Measurements from ENCODE around the gene FRK.
"Not testable (repeated sequence)": the region's sequence is repeated elsewhere in the genome, so short reads cannot be mapped to it uniquely, and the experiment has no call there.

FRK gene

GRCh38 chr6:115945812-115946211 is 114.9 kb downstream of the FRK start:
- Histone ChIP-seq H3K9ac (ENCODE audit: low read depth, low read length) (no peak overlapping the region), H3K9me3 (ENCODE audit: control insufficient read depth, insufficient read depth, low read length) (no peaks in the 10 kb centered on the region), H3K4me3 (ENCODE audit: low read depth, low read length) (no peak overlapping the region), H3K27ac (ENCODE audit: low read depth, low read length) (no peak overlapping the region), H3K4me1 (ENCODE audit: control insufficient read depth, insufficient read depth, low read length) (no peaks in the 10 kb centered on the region), H3K36me3 (ENCODE audit: control insufficient read depth, insufficient read depth, low read length) (no peaks in the 10 kb centered on the region), H3K27me3 (ENCODE audit: control insufficient read depth, insufficient read depth, low read length) (no peaks in the 10 kb centered on the region)

DNA sequence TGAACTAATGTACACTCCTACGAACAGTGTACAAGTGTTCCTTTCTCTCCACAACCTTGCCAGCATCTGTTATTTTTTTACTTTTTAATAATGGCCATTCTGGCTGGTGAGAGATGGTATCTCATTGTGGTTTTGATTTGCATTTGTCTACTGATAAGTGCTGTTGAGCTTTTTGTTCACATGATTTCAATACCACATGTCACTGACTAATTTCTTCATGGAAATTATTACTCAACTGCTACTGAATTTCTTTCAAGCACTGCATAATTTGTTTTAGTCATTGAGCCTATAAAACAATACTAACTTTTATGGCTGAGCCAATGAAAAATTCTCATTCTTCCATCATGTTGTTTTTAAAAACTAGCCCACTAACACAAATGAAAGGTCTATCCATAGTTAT is 115.4 kb downstream of the FRK start:
- no peaks in the 10 kb centered on the region for H3K9me3 ChIP-seq (ENCODE audit: control insufficient read depth, insufficient read depth, low read length)
- no peak overlapping the region for H3K27ac ChIP-seq (ENCODE audit: low read depth, low read length)

DNA sequence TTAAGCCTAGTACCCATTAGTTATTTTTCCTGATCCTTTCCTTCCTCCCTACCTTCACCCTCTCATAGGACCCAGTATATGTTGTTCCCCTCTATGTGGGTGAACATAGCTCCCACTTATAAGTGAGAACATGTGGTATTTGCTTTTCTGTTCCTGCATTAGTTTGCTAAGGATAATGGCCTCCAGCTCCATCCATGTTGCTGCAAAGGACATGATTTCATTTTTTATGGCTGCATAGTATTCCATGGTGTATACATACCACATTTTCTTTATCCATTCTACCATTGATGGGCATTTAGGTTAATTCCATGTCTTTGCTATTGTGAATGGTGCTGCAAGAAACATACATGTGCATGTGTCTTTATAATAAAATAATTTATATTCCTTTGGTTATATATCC is 115.9 kb downstream of the FRK start:
- H3K4me1 ChIP-seq (ENCODE audit: control insufficient read depth, insufficient read depth, low read length); H3K9ac ChIP-seq (ENCODE audit: low read depth, low read length); H3K27ac ChIP-seq (ENCODE audit: low read depth, low read length); H3K9me3 ChIP-seq (ENCODE audit: control insufficient read depth, insufficient read depth, low read length); H3K36me3 ChIP-seq (ENCODE audit: control insufficient read depth, insufficient read depth, low read length); H3K27me3 ChIP-seq (ENCODE audit: control insufficient read depth, insufficient read depth, low read length); H3K4me3 ChIP-seq (ENCODE audit: low read depth, low read length): not testable (repeated sequence)

More for the DNA sequence above, 115.4 kb downstream of the FRK start:
- H3K4me3 ChIP-seq (ENCODE audit: low read depth, low read length), result no peak overlapping the region
- no peaks in the 10 kb centered on the region for H3K4me1 ChIP-seq (ENCODE audit: control insufficient read depth, insufficient read depth, low read length)
- H3K9ac ChIP-seq (ENCODE audit: low read depth, low read length), result no peak overlapping the region
- no peaks in the 10 kb centered on the region for H3K36me3 ChIP-seq (ENCODE audit: control insufficient read depth, insufficient read depth, low read length)
- no peaks in the 10 kb centered on the region for H3K27me3 ChIP-seq (ENCODE audit: control insufficient read depth, insufficient read depth, low read length)

DNA sequence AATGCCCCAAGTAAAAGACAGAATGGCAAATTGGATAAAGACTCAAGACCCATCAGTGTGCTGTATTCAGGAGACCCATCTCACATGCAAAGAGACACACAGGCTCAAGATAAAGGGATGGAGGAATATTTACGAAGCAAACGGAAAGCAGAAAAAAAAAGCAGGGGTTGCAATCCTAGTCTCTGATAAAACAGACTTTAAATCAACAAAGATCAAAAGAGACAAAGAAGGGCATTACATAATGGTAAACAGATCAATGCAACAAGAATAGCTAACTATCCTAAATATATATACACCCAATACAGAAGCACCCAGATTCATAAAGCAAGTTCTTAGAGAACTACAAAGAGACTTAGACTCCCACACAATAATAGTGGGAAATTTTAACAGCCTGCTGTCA is 123.2 kb downstream of the FRK start:
- H3K36me3 ChIP-seq (ENCODE audit: control insufficient read depth, insufficient read depth, low read length); H3K9ac ChIP-seq (ENCODE audit: low read depth, low read length); H3K9me3 ChIP-seq (ENCODE audit: control insufficient read depth, insufficient read depth, low read length); H3K27ac ChIP-seq (ENCODE audit: low read depth, low read length); H3K4me1 ChIP-seq (ENCODE audit: control insufficient read depth, insufficient read depth, low read length); H3K27me3 ChIP-seq (ENCODE audit: control insufficient read depth, insufficient read depth, low read length); H3K4me3 ChIP-seq (ENCODE audit: low read depth, low read length): not testable (repeated sequence)

GRCh38 chr6:115935361-115935760 is 125.3 kb downstream of the FRK start:
- Histone ChIP-seq H3K9me3 (ENCODE audit: control insufficient read depth, insufficient read depth, low read length) (no peaks in the 10 kb centered on the region), H3K9ac (ENCODE audit: low read depth, low read length) (no peak overlapping the region), H3K27me3 (ENCODE audit: control insufficient read depth, insufficient read depth, low read length) (no peaks in the 10 kb centered on the region), H3K27ac (ENCODE audit: low read depth, low read length) (no peak overlapping the region), H3K4me3 (ENCODE audit: low read depth, low read length) (no peak overlapping the region), H3K36me3 (ENCODE audit: control insufficient read depth, insufficient read depth, low read length) (no peaks in the 10 kb centered on the region), H3K4me1 (ENCODE audit: control insufficient read depth, insufficient read depth, low read length) (no peaks in the 10 kb centered on the region)

- Histone ChIP-seq H3K9me3 (ENCODE audit: control insufficient read depth, insufficient read depth, low read length) (no peaks in the 10 kb centered on the region), H3K4me3 (ENCODE audit: low read depth, low read length) (no peak overlapping the region), H3K27ac (ENCODE audit: low read depth, low read length) (no peak overlapping the region), H3K36me3 (ENCODE audit: control insufficient read depth, insufficient read depth, low read length) (no peaks in the 10 kb centered on the region), H3K4me1 (ENCODE audit: control insufficient read depth, insufficient read depth, low read length) (no peaks in the 10 kb centered on the region), H3K27me3 (ENCODE audit: control insufficient read depth, insufficient read depth, low read length) (no peaks in the 10 kb centered on the region), H3K9ac (ENCODE audit: low read depth, low read length) (no peak overlapping the region)
Observed at GRCh38 chr6:115934829-115935228, 125.9 kb downstream of the FRK start.

- Histone ChIP-seq H3K4me1 (ENCODE audit: control insufficient read depth, insufficient read depth, low read length) (no peaks in the 10 kb centered on the region), H3K9ac (ENCODE audit: low read depth, low read length) (no peak overlapping the region), H3K9me3 (ENCODE audit: control insufficient read depth, insufficient read depth, low read length) (no peaks in the 10 kb centered on the region), H3K36me3 (ENCODE audit: control insufficient read depth, insufficient read depth, low read length) (no peaks in the 10 kb centered on the region), H3K27me3 (ENCODE audit: control insufficient read depth, insufficient read depth, low read length) (no peaks in the 10 kb centered on the region), H3K4me3 (ENCODE audit: low read depth, low read length) (no peak overlapping the region), H3K27ac (ENCODE audit: low read depth, low read length) (no peak overlapping the region)
Observed at GRCh38 chr6:115934145-115934544, 126.5 kb downstream of the FRK start.

DNA sequence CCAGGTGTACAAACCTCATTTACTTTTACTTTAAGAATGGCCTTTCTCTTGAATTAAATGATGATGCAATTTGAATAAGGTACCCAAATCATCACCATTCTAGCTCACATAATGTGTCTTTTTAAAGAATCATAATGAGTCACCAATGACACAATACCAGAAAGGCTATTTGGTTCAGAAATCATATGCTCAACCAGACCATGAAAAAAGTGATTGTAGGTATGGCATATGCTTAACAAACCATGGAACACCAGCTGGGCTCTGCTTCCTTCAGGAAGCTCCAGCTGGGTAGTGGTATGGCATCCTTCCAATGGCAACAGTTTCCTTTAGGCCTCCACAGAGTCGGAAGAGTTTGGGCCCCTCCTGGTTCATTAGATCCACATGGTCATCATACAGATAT is 128.2 kb downstream of the FRK start:
- Histone ChIP-seq H3K36me3 (ENCODE audit: control insufficient read depth, insufficient read depth, low read length) (no peaks in the 10 kb centered on the region), H3K4me3 (ENCODE audit: low read depth, low read length) (no peak overlapping the region), H3K27me3 (ENCODE audit: control insufficient read depth, insufficient read depth, low read length) (no peaks in the 10 kb centered on the region), H3K9me3 (ENCODE audit: control insufficient read depth, insufficient read depth, low read length) (no peaks in the 10 kb centered on the region), H3K9ac (ENCODE audit: low read depth, low read length) (no peak overlapping the region), H3K4me1 (ENCODE audit: control insufficient read depth, insufficient read depth, low read length) (no peaks in the 10 kb centered on the region), H3K27ac (ENCODE audit: low read depth, low read length) (no peak overlapping the region)

DNA sequence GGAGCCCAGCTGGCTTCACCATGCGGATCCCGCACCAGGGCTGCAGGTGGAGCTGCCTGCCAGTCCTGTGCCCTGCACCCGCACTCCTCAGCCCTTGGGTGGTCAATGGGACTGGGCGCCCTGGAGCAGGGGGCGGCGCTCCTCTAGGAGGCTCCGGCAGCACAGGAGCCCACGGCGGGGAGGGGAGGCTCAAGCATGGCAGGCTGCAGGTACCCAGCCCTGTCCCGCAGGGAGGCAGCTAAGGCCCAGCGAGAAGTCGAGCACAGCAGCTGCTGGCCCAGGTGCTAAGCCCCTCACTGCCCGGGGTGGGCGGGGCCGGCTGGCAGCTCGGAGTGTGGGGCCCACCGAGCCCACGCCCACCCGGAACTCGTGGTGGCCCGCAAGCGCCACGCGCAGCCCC is 132.7 kb downstream of the FRK start:
- H3K4me3 ChIP-seq (ENCODE audit: low read depth, low read length); H3K9ac ChIP-seq (ENCODE audit: low read depth, low read length); H3K9me3 ChIP-seq (ENCODE audit: control insufficient read depth, insufficient read depth, low read length); H3K27me3 ChIP-seq (ENCODE audit: control insufficient read depth, insufficient read depth, low read length); H3K4me1 ChIP-seq (ENCODE audit: control insufficient read depth, insufficient read depth, low read length); H3K27ac ChIP-seq (ENCODE audit: low read depth, low read length); H3K36me3 ChIP-seq (ENCODE audit: control insufficient read depth, insufficient read depth, low read length): not testable (repeated sequence)

GRCh38 chr6:115922971-115923370 is 137.7 kb downstream of the FRK start:
- no peak overlapping the region for H3K4me3 ChIP-seq (ENCODE audit: low read depth, low read length)
- H3K27ac ChIP-seq (ENCODE audit: low read depth, low read length), result no peak overlapping the region
- no peaks in the 10 kb centered on the region for H3K36me3 ChIP-seq (ENCODE audit: control insufficient read depth, insufficient read depth, low read length)
- H3K27me3 ChIP-seq (ENCODE audit: control insufficient read depth, insufficient read depth, low read length), result no peaks in the 10 kb centered on the region
- H3K4me1 ChIP-seq (ENCODE audit: control insufficient read depth, insufficient read depth, low read length), result no peaks in the 10 kb centered on the region
- H3K9ac ChIP-seq (ENCODE audit: low read depth, low read length), result no peak overlapping the region
- no peaks in the 10 kb centered on the region for H3K9me3 ChIP-seq (ENCODE audit: control insufficient read depth, insufficient read depth, low read length)

DNA sequence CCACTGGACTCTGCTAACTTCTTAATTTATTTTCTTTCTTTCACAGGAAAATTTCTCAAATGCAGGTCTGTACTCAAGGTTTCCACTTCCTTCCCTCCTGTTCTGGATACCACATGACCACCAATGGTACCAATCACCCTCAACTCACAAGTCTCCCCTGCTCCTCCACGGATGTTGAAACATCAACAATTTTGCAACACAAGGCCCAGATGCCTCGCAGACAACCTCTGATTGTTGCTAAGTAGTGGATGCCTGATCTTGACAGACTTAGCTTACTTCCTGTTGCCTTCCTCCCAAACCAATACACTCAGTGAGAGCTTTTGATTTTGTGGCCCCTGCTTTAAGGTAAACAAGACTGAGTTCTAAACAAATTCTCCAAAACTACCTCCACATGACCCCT is 146.6 kb downstream of the FRK start:
- Histone ChIP-seq H3K4me1 (ENCODE audit: control insufficient read depth, insufficient read depth, low read length) (no peaks in the 10 kb centered on the region), H3K36me3 (ENCODE audit: control insufficient read depth, insufficient read depth, low read length) (no peaks in the 10 kb centered on the region), H3K9ac (ENCODE audit: low read depth, low read length) (no peak overlapping the region), H3K27me3 (ENCODE audit: control insufficient read depth, insufficient read depth, low read length) (no peaks in the 10 kb centered on the region), H3K27ac (ENCODE audit: low read depth, low read length) (no peak overlapping the region), H3K9me3 (ENCODE audit: control insufficient read depth, insufficient read depth, low read length) (no peaks in the 10 kb centered on the region), H3K4me3 (ENCODE audit: low read depth, low read length) (no peak overlapping the region)

DNA sequence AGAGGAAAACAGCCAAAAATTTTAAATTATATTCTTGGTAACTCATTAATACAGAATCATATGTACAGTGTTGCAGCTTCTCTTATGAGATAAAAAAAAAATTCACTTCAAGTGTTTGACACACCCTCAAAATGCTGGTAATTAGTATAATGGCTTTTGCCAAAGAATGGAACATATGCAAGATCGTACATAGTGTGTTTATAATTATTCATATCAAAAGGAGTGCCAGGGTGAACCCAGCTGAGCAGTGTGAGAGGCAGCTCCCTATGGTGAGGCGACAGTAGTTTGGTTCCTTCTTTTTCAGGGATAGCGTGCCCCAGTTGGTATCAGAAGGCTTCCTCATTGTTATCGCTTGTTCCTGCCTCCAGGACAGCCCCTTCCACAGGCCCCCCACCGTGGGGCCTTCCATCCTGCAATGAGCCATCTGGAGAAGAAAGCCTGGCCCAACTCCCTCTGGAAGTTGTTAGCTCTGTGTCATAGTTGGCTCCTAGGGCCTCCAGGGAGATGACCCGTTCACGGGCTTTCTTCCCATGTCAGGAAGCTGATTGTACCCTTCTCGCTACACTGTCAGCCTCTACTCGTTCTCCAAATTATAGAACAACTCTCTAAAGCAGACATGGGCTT is 150.7 kb downstream of the FRK start:
- Histone ChIP-seq H3K4me3 (ENCODE audit: low read depth, low read length) (no peak overlapping the region), H3K27me3 (ENCODE audit: control insufficient read depth, insufficient read depth, low read length) (no peaks in the 10 kb centered on the region), H3K9me3 (ENCODE audit: control insufficient read depth, insufficient read depth, low read length) (no peaks in the 10 kb centered on the region), H3K36me3 (ENCODE audit: control insufficient read depth, insufficient read depth, low read length) (no peaks in the 10 kb centered on the region), H3K27ac (ENCODE audit: low read depth, low read length) (no peak overlapping the region), H3K9ac (ENCODE audit: low read depth, low read length) (no peak overlapping the region), H3K4me1 (ENCODE audit: control insufficient read depth, insufficient read depth, low read length) (no peaks in the 10 kb centered on the region)

Data from HUES48 (cell line).